Activated T-cell treated with anti-CD3 and anti-CD28 coated beads for 48 hours (primary cell): ENCODE measurements around the gene SERGEF.

Experiments
- DNase-seq: peaks from one replicate; pipeline ENCODE4 v3.0.0-alpha.2; 2020; ENCODE audit warnings: low read depth

The SERGEF gene

GRCh38 chr11:17951685-17952388, 61.0 kb downstream of the SERGEF start:
- DNase-seq, result no peak

DNA sequence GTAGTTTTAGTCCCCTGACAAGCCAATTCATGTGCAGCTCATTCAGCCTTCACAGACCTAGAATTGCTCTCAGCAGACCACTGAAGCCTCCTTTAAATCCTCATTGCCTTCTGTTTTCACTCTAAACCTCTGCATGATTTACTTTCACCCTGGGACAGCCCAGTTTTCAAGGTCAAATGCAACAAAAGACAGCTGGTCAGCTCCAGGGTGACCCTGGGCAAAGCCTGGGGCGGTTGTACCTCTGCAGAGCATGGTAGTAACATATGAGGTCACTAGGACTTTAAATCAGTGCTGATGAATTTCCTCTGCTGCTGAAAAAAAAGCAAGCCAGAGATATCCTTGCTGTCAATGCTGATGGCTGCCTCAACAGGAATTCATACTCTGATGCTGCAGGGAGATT, 62.2 kb downstream of the SERGEF start:
- no peak for DNase-seq

DNA sequence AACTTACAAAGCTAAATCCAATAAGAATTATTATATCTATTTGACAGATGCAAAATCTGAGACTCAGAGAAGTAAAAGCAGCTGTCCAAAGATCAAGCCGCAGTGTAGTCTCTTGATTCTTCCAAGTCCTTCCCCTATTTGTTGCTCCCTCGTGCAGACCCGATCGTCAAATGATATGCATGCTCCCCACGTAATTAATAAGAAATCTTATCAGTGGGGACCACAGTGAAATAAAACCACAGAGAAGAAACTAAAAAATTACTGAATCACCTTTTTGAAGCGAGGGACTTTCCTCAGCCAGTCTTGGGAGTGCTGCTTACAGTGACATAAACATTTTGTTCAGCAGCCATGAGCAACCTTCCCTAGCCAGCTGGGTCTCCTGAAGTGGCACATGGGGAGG, 64.6 kb downstream of the SERGEF start:
- no peak for DNase-seq

- DNase-seq, result no peak
Measured at GRCh38 chr11:17939542-17939941, 73.3 kb downstream of the SERGEF start.

GRCh38 chr11:17936790-17937189, 76.1 kb downstream of the SERGEF start:
- no peak for DNase-seq

DNA sequence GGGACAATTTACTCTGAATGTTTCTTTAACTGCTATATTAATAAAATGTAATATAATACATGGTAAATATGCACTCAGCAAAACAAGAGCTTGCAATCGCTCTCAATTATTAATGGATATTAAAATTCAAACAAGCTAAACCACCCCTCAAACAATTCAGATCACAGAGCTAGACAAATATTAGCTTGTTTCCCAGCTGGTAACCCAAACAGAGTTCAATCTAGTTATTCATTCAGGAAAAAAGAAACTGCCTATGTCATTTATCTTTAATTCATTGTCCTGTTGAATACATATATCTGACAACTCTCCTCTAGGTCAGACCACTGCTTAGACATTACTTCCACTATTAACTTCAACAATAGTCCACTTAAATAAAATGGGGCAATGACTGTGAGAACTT, 78.7 kb downstream of the SERGEF start:
- no peak for DNase-seq

DNA sequence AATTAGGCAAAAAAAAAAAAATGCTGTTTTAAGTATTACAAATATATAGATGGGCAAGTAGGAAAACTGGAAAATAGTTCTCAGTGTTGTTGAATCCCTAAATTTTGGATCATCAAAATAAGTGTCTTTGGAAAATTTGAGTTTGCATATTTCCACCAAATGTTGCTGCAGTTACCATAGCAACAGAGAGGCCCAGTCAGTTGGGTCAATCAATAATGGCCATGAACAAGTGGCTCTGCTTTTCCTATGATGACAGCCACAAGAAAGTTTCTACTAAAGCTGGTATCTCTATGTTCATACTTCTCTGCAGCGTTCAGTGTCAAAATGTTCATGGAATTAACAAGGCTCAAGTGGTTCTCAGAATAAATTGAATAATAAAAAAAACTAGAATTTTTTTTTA, 79.1 kb downstream of the SERGEF start:
- DNase-seq, result no peak

DNA sequence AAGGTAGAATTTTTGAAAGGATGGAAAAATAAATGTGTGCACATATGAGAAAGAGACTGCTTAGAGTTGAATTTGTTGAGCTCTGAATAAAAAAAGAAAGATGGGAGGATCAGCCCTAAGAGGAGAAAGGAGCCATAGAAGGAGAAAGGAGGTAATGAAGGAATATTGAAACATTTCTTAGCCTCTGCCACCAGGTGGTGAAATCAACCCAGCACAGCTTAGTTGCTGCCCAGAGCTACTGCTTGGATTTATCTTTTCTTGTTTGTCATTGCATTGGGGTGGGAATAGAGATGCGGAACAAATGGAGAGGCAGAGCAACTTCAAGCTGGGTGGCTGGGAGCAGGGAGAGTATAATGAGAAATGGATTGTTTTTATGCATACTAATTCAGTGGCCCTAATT, 80.4 kb downstream of the SERGEF start:
- no peak for DNase-seq

- DNase-seq, result no peak
Measured at GRCh38 chr11:17931595-17931994, 81.3 kb downstream of the SERGEF start.

DNA sequence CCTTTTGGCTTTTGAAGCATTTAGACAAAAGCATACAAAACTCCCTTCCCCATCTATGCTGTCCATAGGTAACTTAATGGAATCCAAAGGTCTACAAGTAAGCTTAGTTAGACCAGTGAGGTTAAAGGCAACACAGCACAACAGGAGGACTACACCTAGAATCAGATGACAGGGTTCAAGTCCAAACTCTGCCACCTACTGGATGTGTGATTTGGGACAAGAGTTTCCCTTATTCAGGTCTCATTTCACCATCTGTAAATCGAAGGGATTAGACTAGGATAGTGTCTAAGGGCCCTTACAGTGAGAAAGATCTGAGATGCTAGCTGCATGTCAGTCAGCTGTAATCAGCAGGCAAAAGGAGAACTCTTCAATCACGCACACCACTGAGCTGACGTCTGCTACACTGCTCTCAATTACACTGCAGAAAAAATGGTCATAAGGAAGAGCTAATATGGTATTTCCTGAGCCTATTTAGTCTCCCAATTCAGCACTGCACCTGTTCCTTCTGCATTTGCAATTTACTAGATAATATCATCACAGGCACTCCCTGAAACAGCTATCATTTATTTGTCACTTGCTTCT, 82.2 kb downstream of the SERGEF start:
- DNase-seq, result no peak

GRCh38 chr11:17929171-17929570, 83.7 kb downstream of the SERGEF start:
- no peak for DNase-seq

DNA sequence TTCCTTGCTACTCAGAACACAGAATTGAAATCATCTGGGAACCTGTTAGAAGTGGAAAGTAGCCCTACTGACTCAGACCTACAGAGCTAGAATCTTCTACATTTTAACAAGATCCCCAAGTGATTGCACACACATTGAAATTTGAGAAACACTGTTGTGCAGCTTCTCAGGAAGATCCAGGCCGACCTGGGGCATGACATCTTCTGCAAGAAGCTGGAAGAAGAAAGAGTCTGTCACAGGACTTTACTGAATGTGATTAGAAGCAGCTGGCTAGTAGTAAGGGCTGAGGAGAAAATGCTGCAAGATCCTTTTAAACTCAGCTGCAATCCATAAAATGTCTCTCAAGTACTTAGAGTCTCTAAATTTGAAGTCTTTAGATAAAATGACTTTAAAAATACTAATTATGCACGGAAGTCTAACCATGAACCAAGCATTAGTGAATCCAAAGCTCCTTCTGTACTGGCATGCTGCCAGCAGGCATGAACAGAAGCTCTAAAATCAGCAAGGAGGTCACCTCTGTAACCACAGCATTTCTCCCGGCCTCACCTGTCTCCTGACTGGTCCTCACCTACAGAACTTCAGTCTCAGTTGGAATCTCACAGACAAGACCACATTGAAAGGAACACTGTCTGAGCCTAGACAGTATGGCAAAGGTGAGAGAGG, 85.0 kb downstream of the SERGEF start:
- DNase-seq, result no peak

DNA sequence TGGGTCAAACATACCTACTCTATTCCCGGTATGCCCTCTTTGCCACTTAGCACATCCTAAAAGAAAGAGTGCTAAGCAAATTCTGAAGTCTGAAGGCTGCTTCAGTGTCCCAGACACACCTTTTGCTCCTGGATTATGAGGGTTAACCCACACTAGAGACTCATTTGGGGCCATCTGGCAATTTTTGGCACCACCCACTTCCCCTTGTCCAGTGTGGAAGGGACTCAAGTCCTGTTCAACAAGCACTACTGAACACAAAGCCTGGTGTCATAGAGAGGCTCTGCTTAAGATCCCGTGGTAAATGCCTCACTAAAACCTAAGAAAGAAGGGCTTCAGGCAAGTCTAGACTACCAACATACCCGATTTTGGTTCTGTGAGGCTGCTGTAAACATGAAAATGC, 85.8 kb downstream of the SERGEF start:
- no peak for DNase-seq

DNA sequence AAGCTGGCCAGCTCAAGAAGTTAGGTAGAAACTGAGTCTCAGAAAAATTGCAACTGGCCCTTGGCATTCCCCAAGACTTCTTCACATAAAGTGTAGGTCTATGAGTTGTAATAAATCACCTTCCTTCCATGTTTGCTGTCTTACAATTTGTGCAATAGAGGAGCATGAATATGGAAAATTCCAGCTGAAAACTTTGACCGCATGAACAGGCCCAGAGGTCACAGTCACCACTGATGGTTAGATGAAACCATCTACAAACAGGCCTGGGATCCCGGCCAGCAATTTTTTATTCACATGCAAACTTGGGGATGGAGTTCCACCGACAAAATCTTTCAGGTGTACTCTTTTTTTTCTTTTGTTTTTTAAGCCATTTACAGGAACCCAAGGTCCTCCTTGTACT, 88.1 kb downstream of the SERGEF start:
- no peak for DNase-seq

GRCh38 chr11:17923217-17923616, 89.6 kb downstream of the SERGEF start:
- DNase-seq, result no peak

DNA sequence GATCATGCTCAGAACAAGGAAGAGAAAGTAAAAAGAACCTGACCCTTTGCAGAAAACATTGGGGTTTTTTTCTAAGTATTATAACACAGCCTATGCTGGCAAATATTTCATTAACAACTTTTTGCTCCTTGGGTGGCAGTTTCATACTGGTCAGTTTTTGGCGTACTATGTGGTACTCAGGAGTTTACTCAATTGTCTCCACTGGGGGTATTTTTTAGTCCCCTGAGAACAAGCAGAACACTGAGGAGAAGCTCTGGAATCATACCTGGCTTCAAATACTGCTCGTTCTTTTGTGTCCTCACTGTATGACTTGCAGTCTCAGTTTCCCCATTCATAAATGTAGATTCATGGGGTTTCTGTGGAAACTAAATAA, 90.4 kb downstream of the SERGEF start:
- DNase-seq, result no peak

DNA sequence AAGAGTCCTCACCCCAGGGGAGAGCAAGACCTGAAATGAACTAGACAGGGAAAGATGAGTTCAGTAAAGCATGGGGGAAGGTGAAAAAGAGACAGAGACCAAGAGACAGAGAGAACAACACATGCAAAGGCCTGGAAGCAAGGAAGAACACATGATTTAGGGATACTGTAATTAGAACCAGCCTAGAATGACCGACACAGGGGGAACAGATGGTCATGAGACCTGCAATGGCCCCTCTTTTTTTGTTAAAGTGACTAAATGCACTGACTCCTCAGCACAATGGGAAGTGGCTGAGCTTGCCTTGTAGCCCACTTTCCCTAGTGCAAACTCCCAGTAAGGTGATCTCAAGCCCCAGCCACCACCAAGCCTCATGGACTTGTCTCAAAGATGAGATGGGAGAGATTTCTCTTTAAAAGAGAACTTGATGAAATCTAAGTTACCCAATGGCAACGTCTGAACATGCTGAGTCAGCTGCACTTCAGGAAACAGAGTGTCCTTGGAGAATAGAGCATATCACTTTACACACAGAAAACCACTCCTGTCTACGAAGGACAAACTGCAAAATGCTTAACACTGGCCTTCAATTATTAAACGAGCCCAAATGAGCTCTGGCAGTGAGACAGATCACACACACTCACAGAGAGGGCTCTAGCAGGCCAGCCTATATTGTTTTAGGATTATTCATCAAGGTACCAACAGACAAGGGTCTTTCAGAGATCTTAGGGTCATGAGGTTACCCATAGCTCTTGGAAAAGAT, 91.0 kb downstream of the SERGEF start:
- DNase-seq, result no peak

- DNase-seq, result no peak
Measured at GRCh38 chr11:17918049-17918605, 94.7 kb downstream of the SERGEF start.

- DNase-seq, result no peak
Measured at GRCh38 chr11:17917556-17917955, 95.3 kb downstream of the SERGEF start.

DNA sequence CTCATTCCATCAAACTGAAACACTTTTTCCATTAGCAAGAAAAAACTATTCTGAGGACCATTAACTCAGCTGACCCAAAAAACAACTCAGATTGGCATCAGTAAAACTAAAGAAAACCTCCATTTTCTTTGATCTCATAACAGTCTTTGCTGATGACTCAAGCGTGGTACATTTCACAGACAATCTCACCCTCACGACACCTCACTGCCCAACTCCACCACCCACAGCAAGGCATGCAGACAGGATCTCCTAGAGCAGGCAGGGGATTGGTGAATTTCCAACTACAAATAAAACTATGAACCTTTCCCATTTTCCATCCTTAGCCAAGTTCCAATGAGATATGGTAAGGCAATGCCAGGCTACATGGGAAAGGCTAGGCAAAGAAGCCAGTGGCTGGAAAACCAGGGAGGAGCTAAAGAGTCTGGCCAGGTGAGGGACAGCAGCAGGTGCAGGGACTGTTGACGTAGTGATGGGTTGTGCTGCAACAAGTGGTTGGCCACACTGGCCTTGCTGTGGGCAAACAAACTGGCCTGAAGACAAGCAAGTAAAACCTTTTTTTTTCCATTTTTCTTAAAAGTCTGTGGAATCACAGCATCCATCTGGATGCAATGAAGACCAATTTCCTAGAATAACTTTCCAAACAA, 97.2 kb downstream of the SERGEF start:
- peak; percentile 1 for DNase-seq

GRCh38 chr11:17914957-17915356, 97.9 kb downstream of the SERGEF start:
- DNase-seq, result no peak

- DNase-seq, result no peak
Measured at GRCh38 chr11:17907046-17907445, 105.8 kb downstream of the SERGEF start.
